PC-3 (cell line): ENCODE measurements around the gene AUTS2.

ENCODE experiments used
- EZH2 ChIP-seq: fragments of 300-600 bp; sonication (generic); IDR thresholded peaks from one replicate; pipeline ENCODE4 v1.6.1; 2017; ENCODE audit warnings: antibody characterized with exemption, mild to moderate bottlenecking, low read length; ENCODE audit not compliant: unreplicated experiment
- TF ChIP-seq, protein P1 (sequence below): fragments of 300-600 bp; sonication (generic); conservative IDR thresholded peaks from 2 replicates; pipeline ENCODE4 v1.5.1; 2017; ENCODE audit warnings: antibody characterized with exemption, low read depth, mild to moderate bottlenecking, low read length

DNA sequence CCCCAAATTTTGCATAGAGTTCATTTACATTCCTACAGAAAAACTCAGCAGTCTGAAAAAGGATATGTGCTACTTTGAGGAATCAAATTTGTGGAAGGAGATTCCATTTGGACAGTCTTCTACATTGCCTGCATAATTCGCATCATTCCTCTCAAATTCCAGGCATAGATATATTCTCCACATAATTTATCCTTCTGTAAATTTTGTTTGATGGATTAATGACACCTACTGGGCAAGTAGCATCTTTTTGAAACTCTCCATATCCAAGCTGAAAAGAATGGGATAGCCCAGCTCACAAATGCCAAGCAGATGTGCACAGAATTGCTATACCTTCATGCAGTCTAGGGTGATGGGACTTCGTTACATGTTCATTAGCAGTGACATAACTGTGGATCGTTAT is 515.3 kb downstream of the AUTS2 start:
- TF ChIP-seq, protein P1, sequence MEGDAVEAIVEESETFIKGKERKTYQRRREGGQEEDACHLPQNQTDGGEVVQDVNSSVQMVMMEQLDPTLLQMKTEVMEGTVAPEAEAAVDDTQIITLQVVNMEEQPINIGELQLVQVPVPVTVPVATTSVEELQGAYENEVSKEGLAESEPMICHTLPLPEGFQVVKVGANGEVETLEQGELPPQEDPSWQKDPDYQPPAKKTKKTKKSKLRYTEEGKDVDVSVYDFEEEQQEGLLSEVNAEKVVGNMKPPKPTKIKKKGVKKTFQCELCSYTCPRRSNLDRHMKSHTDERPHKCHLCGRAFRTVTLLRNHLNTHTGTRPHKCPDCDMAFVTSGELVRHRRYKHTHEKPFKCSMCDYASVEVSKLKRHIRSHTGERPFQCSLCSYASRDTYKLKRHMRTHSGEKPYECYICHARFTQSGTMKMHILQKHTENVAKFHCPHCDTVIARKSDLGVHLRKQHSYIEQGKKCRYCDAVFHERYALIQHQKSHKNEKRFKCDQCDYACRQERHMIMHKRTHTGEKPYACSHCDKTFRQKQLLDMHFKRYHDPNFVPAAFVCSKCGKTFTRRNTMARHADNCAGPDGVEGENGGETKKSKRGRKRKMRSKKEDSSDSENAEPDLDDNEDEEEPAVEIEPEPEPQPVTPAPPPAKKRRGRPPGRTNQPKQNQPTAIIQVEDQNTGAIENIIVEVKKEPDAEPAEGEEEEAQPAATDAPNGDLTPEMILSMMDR: no peak
- TF ChIP-seq EZH2: no peak
